Effector memory CD8-positive, alpha-beta T cell (primary cell): ENCODE data around the gene CACNA2D4.

Experiments
- ATAC-seq: fragments of 150-1000 bp; cut with Tn5 transposase; replicated peaks from 2 replicates; pipeline ENCODE4 v1.10.0; 2021; ENCODE audit warnings: mild to moderate bottlenecking, moderate library complexity
- DNase-seq, 3 experiments: peaks; one replicate each; pipeline ENCODE4 v3.0.0; 2021
- H3K27ac Mint-ChIP-seq, 2 donors: one replicate each; pipeline ENCODE4 v1.8.0; 2022; ENCODE audit warnings: mild to moderate bottlenecking in 2 of 2, mixed read lengths in 2 of 2, moderate library complexity in 2 of 2
- H3K27me3 Mint-ChIP-seq, 2 donors: one replicate each; pipeline ENCODE4 v1.8.0; 2022; ENCODE audit warnings: mixed read lengths in 2 of 2
- H3K36me3 Mint-ChIP-seq: one replicate; pipeline ENCODE4 v1.8.0; 2022; ENCODE audit warnings: mild to moderate bottlenecking, moderate library complexity, mixed read lengths; ENCODE audit not compliant: insufficient read depth
- H3K4me1 Mint-ChIP-seq, 2 donors: one replicate each; pipeline ENCODE4 v1.8.0; 2022; ENCODE audit warnings: low read depth in 2 of 2, mixed read lengths in 2 of 2
- H3K4me3 Mint-ChIP-seq, 2 donors: one replicate each; pipeline ENCODE4 v1.8.0; 2022; ENCODE audit warnings: mild to moderate bottlenecking in 2 of 2, mixed read lengths in 2 of 2, moderate library complexity in 2 of 2
- H3K9me3 Mint-ChIP-seq, 2 donors: one replicate each; pipeline ENCODE4 v1.8.0; 2022; ENCODE audit warnings: mixed read lengths in 2 of 2

CACNA2D4 gene

GRCh38 chr12:1844661-1845409, 73.6 kb downstream of the CACNA2D4 start:
- Mint-ChIP-seq H3K27me3 (peaks cover 35 to 56% of the 10 kb centered on the region in 2 donors), H3K36me3 (no peaks in the 10 kb centered on the region), H3K9me3 (no peaks in the 10 kb centered on the region), H3K4me3 (no peak overlapping the region), H3K4me1 (peaks cover 0 to 5% of the 10 kb centered on the region in 2 donors), H3K27ac (no peak overlapping the region)
- DNase-seq (no peak), ATAC-seq (no peak)

- Mint-ChIP-seq H3K4me1 (peaks cover 0 to 5% of the 10 kb centered on the region in 2 donors), H3K27me3 (peaks cover 35 to 59% of the 10 kb centered on the region in 2 donors), H3K36me3 (no peaks in the 10 kb centered on the region), H3K4me3 (no peak overlapping the region), H3K27ac (no peak overlapping the region), H3K9me3 (no peaks in the 10 kb centered on the region)
- no peak for DNase-seq
- no peak for ATAC-seq
Observed at GRCh38 chr12:1844223-1844622, 74.2 kb downstream of the CACNA2D4 start.

GRCh38 chr12:1843641-1844005, 74.8 kb downstream of the CACNA2D4 start:
- H3K36me3 Mint-ChIP-seq = no peaks in the 10 kb centered on the region
- no peak overlapping the region for H3K4me3 Mint-ChIP-seq
- ATAC-seq = no peak
- H3K4me1 Mint-ChIP-seq = peaks cover 0 to 7% of the 10 kb centered on the region in 2 donors
- H3K27me3 Mint-ChIP-seq = peaks cover 35 to 65% of the 10 kb centered on the region in 2 donors
- H3K27ac Mint-ChIP-seq = no peak overlapping the region
- no peak for DNase-seq
- no peaks in the 10 kb centered on the region for H3K9me3 Mint-ChIP-seq

- Mint-ChIP-seq H3K4me1 (peaks cover 0 to 7% of the 10 kb centered on the region in 2 donors), H3K9me3 (no peaks in the 10 kb centered on the region), H3K27me3 (peaks cover 35 to 70% of the 10 kb centered on the region in 2 donors), H3K4me3 (no peak overlapping the region), H3K36me3 (no peaks in the 10 kb centered on the region), H3K27ac (no peak overlapping the region)
- DNase-seq (no peak), ATAC-seq (no peak)
Observed at GRCh38 chr12:1842905-1843640, 75.4 kb downstream of the CACNA2D4 start.

- H3K27me3 Mint-ChIP-seq = peaks cover 35 to 73% of the 10 kb centered on the region in 2 donors
- ATAC-seq (no peak), DNase-seq (no peak)
- H3K36me3 Mint-ChIP-seq = no peaks in the 10 kb centered on the region
- H3K4me3 Mint-ChIP-seq = no peak overlapping the region
- peak overlapping the region in 1 of 2 donors; percentile 17 for H3K27ac Mint-ChIP-seq
- H3K4me1 Mint-ChIP-seq = peaks cover 0 to 7% of the 10 kb centered on the region in 2 donors
- no peaks in the 10 kb centered on the region for H3K9me3 Mint-ChIP-seq
Observed at GRCh38 chr12:1842183-1842904, 76.1 kb downstream of the CACNA2D4 start.

- DNase-seq (no peak), ATAC-seq (no peak)
- Mint-ChIP-seq H3K4me3 (no peak overlapping the region), H3K27ac (peak overlapping the region in 1 of 2 donors; percentile 17), H3K4me1 (peaks cover 0 to 7% of the 10 kb centered on the region in 2 donors), H3K36me3 (peaks cover 3% of the 10 kb centered on the region), H3K27me3 (peaks cover 30 to 67% of the 10 kb centered on the region in 2 donors), H3K9me3 (no peaks in the 10 kb centered on the region)
Observed at GRCh38 chr12:1841586-1842182, 76.8 kb downstream of the CACNA2D4 start.

- DNase-seq = no peak
- no peaks in the 10 kb centered on the region for H3K9me3 Mint-ChIP-seq
- H3K36me3 Mint-ChIP-seq = peaks cover 3% of the 10 kb centered on the region
- H3K27me3 Mint-ChIP-seq = peaks cover 23 to 60% of the 10 kb centered on the region in 2 donors
- H3K4me1 Mint-ChIP-seq = peaks cover 0 to 7% of the 10 kb centered on the region in 2 donors
- ATAC-seq = no peak
- no peak overlapping the region for H3K4me3 Mint-ChIP-seq
- no peak overlapping the region for H3K27ac Mint-ChIP-seq
Observed at GRCh38 chr12:1840981-1841425, 77.4 kb downstream of the CACNA2D4 start.

GRCh38 chr12:1839956-1840951, 78.2 kb downstream of the CACNA2D4 start:
- DNase-seq = no peak
- Mint-ChIP-seq H3K27me3 (peaks cover 23 to 60% of the 10 kb centered on the region in 2 donors), H3K36me3 (peaks cover 3% of the 10 kb centered on the region), H3K27ac (no peak overlapping the region), H3K4me3 (no peak overlapping the region), H3K9me3 (no peaks in the 10 kb centered on the region), H3K4me1 (peaks cover 0 to 7% of the 10 kb centered on the region in 2 donors)
- no peak for ATAC-seq

- H3K9me3 Mint-ChIP-seq = no peaks in the 10 kb centered on the region
- DNase-seq (no peak), ATAC-seq (no peak)
- peaks cover 3% of the 10 kb centered on the region for H3K36me3 Mint-ChIP-seq
- H3K4me3 Mint-ChIP-seq = no peak overlapping the region
- peaks cover 0 to 7% of the 10 kb centered on the region in 2 donors for H3K4me1 Mint-ChIP-seq
- H3K27me3 Mint-ChIP-seq = peaks cover 24 to 59% of the 10 kb centered on the region in 2 donors
- H3K27ac Mint-ChIP-seq = no peak overlapping the region
Observed at GRCh38 chr12:1839464-1839863, 79.0 kb downstream of the CACNA2D4 start.

GRCh38 chr12:1838994-1839365, 79.5 kb downstream of the CACNA2D4 start:
- peaks cover 3% of the 10 kb centered on the region for H3K36me3 Mint-ChIP-seq
- H3K27me3 Mint-ChIP-seq = peaks cover 27 to 59% of the 10 kb centered on the region in 2 donors
- H3K9me3 Mint-ChIP-seq = no peaks in the 10 kb centered on the region
- DNase-seq (no peak), ATAC-seq (no peak)
- H3K4me3 Mint-ChIP-seq = no peak overlapping the region
- H3K4me1 Mint-ChIP-seq = peaks cover 0 to 5% of the 10 kb centered on the region in 2 donors
- no peak overlapping the region for H3K27ac Mint-ChIP-seq

GRCh38 chr12:1838205-1838993, 80.1 kb downstream of the CACNA2D4 start:
- no peak for ATAC-seq
- H3K27me3 Mint-ChIP-seq = peaks cover 28 to 59% of the 10 kb centered on the region in 2 donors

More at GRCh38 chr12:1838205-1838993, 80.1 kb downstream of the CACNA2D4 start:
- no peak overlapping the region for H3K4me3 Mint-ChIP-seq
- H3K9me3 Mint-ChIP-seq = no peaks in the 10 kb centered on the region
- no peak for DNase-seq
- peaks cover 0 to 3% of the 10 kb centered on the region in 2 donors for H3K4me1 Mint-ChIP-seq
- peaks cover 3% of the 10 kb centered on the region for H3K36me3 Mint-ChIP-seq
- H3K27ac Mint-ChIP-seq = no peak overlapping the region
